ENCODE data around the gene PLAAT2. TPM values are rescaled to one million over a fixed set of nuclear protein-coding genes. Genes with fewer than 3 reads are reported as not detected.

The PLAAT2 gene
- total RNA-seq, 1 donor from 2014 or later, result 2.9 TPM

- Histone ChIP-seq H3K27ac (no peak overlapping the region), H3K4me3 (no peak overlapping the region), H3K9me3 (no peaks in the 10 kb centered on the region), H3K4me1 (peaks cover 23% of the 10 kb centered on the region), H3K36me3 (no peaks in the 10 kb centered on the region), H3K27me3 (ENCODE audit: low read depth) (no peaks in the 10 kb centered on the region)
- no peak for TF ChIP-seq CTCF (IDR thresholded peaks at IDR 0.05)
- ATAC-seq (no peak), DNase-seq (no peak)
- intact Hi-C loops (cut with DNase I), result no loop called here
Observed at GRCh38 chr11:63511048-63511748, 52.0 kb downstream of the PLAAT2 start.

GRCh38 chr11:63510360-63511047 is 52.7 kb downstream of the PLAAT2 start:
- H3K27ac ChIP-seq, result no peak overlapping the region

GRCh38 chr11:63508745-63509144 is 54.4 kb downstream of the PLAAT2 start:
- Histone ChIP-seq H3K4me1 (peaks cover 47% of the 10 kb centered on the region), H3K9me3 (no peaks in the 10 kb centered on the region), H3K27ac (no peak overlapping the region), H3K36me3 (no peaks in the 10 kb centered on the region), H3K27me3 (ENCODE audit: low read depth) (no peaks in the 10 kb centered on the region), H3K4me3 (no peak overlapping the region)
- ATAC-seq (no peak), DNase-seq (no peak)
- intact Hi-C loops (cut with DNase I), result no loop called here
- no peak for TF ChIP-seq CTCF (IDR thresholded peaks at IDR 0.05)

More at GRCh38 chr11:63510360-63511047, 52.7 kb downstream of the PLAAT2 start:
- peak; percentile 70 for DNase-seq
- no peak overlapping the region for H3K4me3 ChIP-seq
- TF ChIP-seq CTCF (IDR thresholded peaks at IDR 0.05), result no peak
- peaks cover 30% of the 10 kb centered on the region for H3K4me1 ChIP-seq
- no peaks in the 10 kb centered on the region for H3K36me3 ChIP-seq
- H3K27me3 ChIP-seq (ENCODE audit: low read depth), result no peaks in the 10 kb centered on the region
- intact Hi-C loops (cut with DNase I), result no loop called here
- ATAC-seq, result peak; percentile 52 to 73
- no peaks in the 10 kb centered on the region for H3K9me3 ChIP-seq

- H3K9me3 ChIP-seq, result no peaks in the 10 kb centered on the region
- H3K4me3 ChIP-seq, result no peak overlapping the region
- intact Hi-C loops (cut with DNase I), result no loop called here
- ATAC-seq (peak; percentile 68 to 82), DNase-seq (no peak)
- H3K27me3 ChIP-seq (ENCODE audit: low read depth), result no peaks in the 10 kb centered on the region
- peaks cover 48% of the 10 kb centered on the region for H3K4me1 ChIP-seq
- peak; percentile 52 for TF ChIP-seq CTCF (IDR thresholded peaks at IDR 0.05)
- H3K27ac ChIP-seq, result no peak overlapping the region
- no peaks in the 10 kb centered on the region for H3K36me3 ChIP-seq
Observed at GRCh38 chr11:63508009-63508408, 55.2 kb downstream of the PLAAT2 start.

GRCh38 chr11:63507511-63507910 is 55.7 kb downstream of the PLAAT2 start:
- Histone ChIP-seq H3K36me3 (no peaks in the 10 kb centered on the region), H3K9me3 (no peaks in the 10 kb centered on the region), H3K27ac (no peak overlapping the region), H3K4me1 (peaks cover 48% of the 10 kb centered on the region), H3K27me3 (ENCODE audit: low read depth) (no peaks in the 10 kb centered on the region), H3K4me3 (no peak overlapping the region)
- no peak for TF ChIP-seq CTCF (IDR thresholded peaks at IDR 0.05)
- intact Hi-C loops (cut with DNase I), result no loop called here
- DNase-seq (no peak), ATAC-seq (no peak)
